GM19238 (cell line): ENCODE results near the gene SKOR2.

Experiments used
- DNase-seq: peaks from one replicate; pipeline ENCODE4 v3.0.0; 2011; ENCODE audit warnings: low spot score; ENCODE audit not compliant: insufficient read length

Gene SKOR2

GRCh38 chr18:47251289-47252120, at the start of gene SKOR2:
SKOR2 (minus strand) TSS chr18:47251660; CDS start chr18:47249183, 2,477 bp downstream.
- DNase-seq = no peak

GRCh38 chr18:47296462-47296861, 45.0 kb upstream of the SKOR2 start:
- no peak for DNase-seq

GRCh38 chr18:47294801-47295200, 43.3 kb upstream of the SKOR2 start:
- no peak for DNase-seq

GRCh38 chr18:47288741-47289140, 37.3 kb upstream of the SKOR2 start:
- no peak for DNase-seq

GRCh38 chr18:47287911-47288585, 36.6 kb upstream of the SKOR2 start:
- no peak for DNase-seq

GRCh38 chr18:47286776-47287410, 35.4 kb upstream of the SKOR2 start:
- DNase-seq = no peak

GRCh38 chr18:47285456-47285855, 34.0 kb upstream of the SKOR2 start:
- DNase-seq = no peak

GRCh38 chr18:47284721-47285395, 33.4 kb upstream of the SKOR2 start:
- no peak for DNase-seq

- no peak for DNase-seq
These were observed 32.0 kb upstream of the SKOR2 start for GRCh38 chr18:47283476-47283875.

GRCh38 chr18:47280121-47280520, 28.7 kb upstream of the SKOR2 start:
- no peak for DNase-seq

- DNase-seq = no peak
These were observed 23.5 kb upstream of the SKOR2 start for GRCh38 chr18:47274961-47275360.

- DNase-seq = no peak
These were observed 13.7 kb upstream of the SKOR2 start for GRCh38 chr18:47265197-47265596.

- DNase-seq = no peak
These were observed 12.8 kb upstream of the SKOR2 start for GRCh38 chr18:47264308-47264700.

- DNase-seq = no peak
These were observed 12.2 kb upstream of the SKOR2 start for GRCh38 chr18:47263430-47264307.

- no peak for DNase-seq
These were observed 11.6 kb upstream of the SKOR2 start for GRCh38 chr18:47263150-47263429.

GRCh38 chr18:47262301-47263149, 11.1 kb upstream of the SKOR2 start:
- no peak for DNase-seq

GRCh38 chr18:47261902-47262300, 10.4 kb upstream of the SKOR2 start:
- DNase-seq = no peak

GRCh38 chr18:47260924-47261701, 9.7 kb upstream of the SKOR2 start:
- DNase-seq = no peak
